Mucosa of rectum (tissue), 2 donors: ENCODE measurements around the gene HIF3A.
"Not testable (repeated sequence)": the region's sequence is repeated elsewhere in the genome, so short reads cannot be mapped to it uniquely, and the experiment has no call there.

Experiments used
- H3K27ac ChIP-seq, 2 donors: one replicate each; pipeline ENCODE4 v1.7.0; 2013; ENCODE audit warnings: inconsistent platforms in 2 of 2, low read depth in 2 of 2, low read length in 2 of 2
- H3K27me3 ChIP-seq, 2 donors: one replicate each; pipeline ENCODE4 v1.7.0; 2013; ENCODE audit warnings: low read length in 2 of 2; ENCODE audit not compliant: control insufficient read depth in 2 of 2, insufficient read depth in 2 of 2
- H3K36me3 ChIP-seq, 2 donors: one replicate each; pipeline ENCODE4 v1.7.0; 2013; ENCODE audit warnings: low read length in 2 of 2; ENCODE audit not compliant: control insufficient read depth in 2 of 2, insufficient read depth in 2 of 2
- H3K4me1 ChIP-seq, 2 donors: one replicate each; pipeline ENCODE4 v1.7.0; 2013; ENCODE audit warnings: low read length in 2 of 2, mild to moderate bottlenecking in 1 of 2; ENCODE audit not compliant: control insufficient read depth in 2 of 2, insufficient read depth in 2 of 2
- H3K4me3 ChIP-seq, 2 donors: one replicate each; pipeline ENCODE4 v1.7.0; 2013; ENCODE audit warnings: low read length in 2 of 2
- H3K9ac ChIP-seq, 2 donors: one replicate each; pipeline ENCODE4 v1.7.0; 2013; ENCODE audit warnings: low read length in 2 of 2, low read depth in 1 of 2, mild to moderate bottlenecking in 1 of 2
- H3K9me3 ChIP-seq, 2 donors: one replicate each; pipeline ENCODE4 v1.7.0; 2013; ENCODE audit warnings: low read length in 2 of 2; ENCODE audit not compliant: control insufficient read depth in 2 of 2
- donor health status: healthy.
- donor health status: Normal muscosa, but diverticular disease.

The HIF3A gene

DNA sequence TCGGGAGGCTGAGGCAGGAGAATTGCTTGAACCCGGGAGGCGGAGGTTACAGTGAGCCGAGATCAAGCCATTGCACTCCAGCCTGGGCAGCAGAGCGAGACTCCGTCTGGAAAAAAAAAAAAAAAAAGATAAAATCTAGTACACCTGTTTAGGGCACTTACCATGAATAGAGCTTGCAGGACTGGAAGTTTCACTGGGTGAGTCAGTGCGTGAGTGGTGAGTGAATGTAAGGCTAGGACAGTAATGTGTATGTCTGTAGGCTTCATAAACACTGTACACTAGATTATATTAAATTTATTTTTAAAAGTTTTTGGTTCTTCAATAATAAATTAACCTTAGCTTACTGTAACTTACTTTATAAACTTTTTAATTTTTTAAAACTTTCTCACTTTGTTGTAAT, 73.0 kb downstream of the HIF3A start:
- Histone ChIP-seq H3K4me3 (no peak overlapping the region), H3K9me3 (no peaks in the 10 kb centered on the region), H3K27me3 (no peaks in the 10 kb centered on the region), H3K36me3 (peaks cover 2 to 19% of the 10 kb centered on the region in 2 donors), H3K9ac (no peak overlapping the region), H3K27ac (no peak overlapping the region), H3K4me1 (peaks cover 18 to 20% of the 10 kb centered on the region in 2 donors)

DNA sequence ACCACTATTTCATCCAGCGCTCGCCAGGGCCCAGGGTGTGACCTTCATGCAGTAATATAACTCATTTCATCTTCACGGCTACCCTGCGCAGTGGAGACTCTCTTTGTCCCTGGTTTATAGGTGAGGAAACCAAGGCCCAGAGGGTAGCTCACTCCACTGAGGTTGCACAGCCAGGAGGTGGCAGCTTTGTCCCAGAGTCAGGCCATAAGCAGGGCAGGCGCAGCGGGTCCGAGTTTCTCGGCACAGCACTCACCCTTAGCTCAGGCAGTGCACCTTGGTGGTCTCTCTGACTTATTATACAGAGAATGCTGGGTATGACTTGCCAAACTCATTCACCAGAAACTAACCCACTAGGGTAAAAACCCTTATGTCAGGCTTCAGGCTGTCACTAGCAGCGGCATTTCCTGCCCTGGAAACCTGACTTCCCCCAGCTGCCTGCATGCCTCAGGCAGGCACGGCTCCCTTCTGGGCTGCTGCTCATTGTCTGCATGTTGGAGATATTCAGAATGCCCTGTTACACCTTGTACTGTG, 74.6 kb downstream of the HIF3A start:
- Histone ChIP-seq H3K27me3 (no peaks in the 10 kb centered on the region), H3K4me3 (no peak overlapping the region), H3K9me3 (no peaks in the 10 kb centered on the region), H3K27ac (no peak overlapping the region), H3K4me1 (peaks cover 18 to 20% of the 10 kb centered on the region in 2 donors), H3K9ac (no peak overlapping the region), H3K36me3 (peaks cover 9 to 29% of the 10 kb centered on the region in 2 donors)

DNA sequence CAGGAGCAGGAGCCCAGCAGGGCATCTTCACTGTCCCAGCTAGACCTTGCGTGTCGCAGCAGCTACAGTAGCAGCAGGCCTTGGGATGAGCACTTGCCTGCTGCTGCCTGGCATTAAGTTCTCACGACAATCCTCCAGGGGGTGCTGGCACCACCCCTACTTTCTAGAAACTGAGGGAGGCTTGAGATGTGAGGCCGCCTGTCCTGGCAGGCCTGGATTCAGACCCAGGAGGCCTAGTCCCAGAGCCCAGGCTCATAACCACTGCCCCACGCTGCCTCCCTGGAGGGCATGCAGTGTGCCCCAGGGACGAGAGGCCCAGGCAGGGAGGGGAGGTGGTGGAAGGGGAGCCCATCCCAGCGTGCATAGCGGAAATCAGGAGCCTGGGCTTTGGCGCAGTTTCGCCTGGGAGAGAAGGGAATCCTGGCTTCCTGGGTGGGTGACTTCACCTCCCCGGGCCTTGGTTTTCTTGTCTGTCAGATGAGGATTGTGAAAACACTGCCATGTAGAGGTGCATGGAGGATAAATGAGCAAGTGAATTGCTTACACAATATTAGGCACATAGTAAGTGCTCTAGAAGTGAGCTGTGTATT, 76.2 kb downstream of the HIF3A start:
- Histone ChIP-seq H3K36me3 (peaks cover 24 to 31% of the 10 kb centered on the region in 2 donors), H3K27ac (peak overlapping the region; percentile 6 to 23), H3K9me3 (no peaks in the 10 kb centered on the region), H3K27me3 (no peaks in the 10 kb centered on the region), H3K4me1 (peaks cover 18% of the 10 kb centered on the region in 2 donors), H3K4me3 (no peak overlapping the region), H3K9ac (no peak overlapping the region)

DNA sequence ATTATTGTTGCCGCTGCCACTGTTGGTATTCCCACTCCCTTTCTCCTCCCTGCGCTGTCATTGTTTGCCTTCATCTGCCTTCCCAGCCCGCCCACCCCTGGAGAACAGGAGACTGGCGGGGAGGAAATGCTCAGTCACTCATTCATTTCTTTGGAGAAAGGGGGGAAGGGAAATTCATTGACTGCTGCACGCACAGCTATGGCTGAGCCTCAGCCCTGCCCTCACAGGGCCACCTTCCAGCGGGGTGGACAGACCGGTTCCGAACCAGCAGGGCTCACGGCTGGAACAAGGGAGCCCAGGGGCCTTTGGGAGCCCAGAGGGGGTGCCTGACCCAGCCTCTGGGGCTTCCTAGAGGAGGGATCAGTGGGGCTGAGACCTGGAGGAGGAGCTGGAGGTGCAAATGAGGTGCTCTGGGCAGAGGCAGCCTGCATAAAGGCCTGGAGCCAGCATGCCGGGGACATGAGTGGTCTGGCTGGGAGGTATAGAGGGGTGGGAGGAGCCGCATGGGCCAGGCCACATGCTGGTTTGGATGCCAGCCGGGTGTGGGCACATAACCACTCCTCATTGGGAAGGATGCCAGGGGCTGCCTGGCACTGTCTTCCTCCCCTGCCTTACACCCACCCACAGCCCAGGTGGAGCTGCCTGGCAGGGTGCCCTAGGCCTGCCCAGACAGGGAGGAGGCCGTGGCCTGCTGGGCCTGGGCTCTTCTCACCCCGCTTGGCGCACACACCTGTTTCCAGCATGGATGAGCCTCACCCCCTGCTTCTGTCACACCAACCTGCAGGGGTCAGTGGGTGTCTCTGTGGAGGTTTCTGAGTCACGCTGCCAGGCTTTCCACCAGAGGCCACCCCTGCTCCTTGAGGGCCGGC, 76.9 kb downstream of the HIF3A start:
- Histone ChIP-seq H3K27me3 (no peaks in the 10 kb centered on the region), H3K4me3 (no peak overlapping the region), H3K9me3 (no peaks in the 10 kb centered on the region), H3K9ac (peak overlapping the region in 1 of 2 donors; percentile 37), H3K4me1 (peaks cover 18% of the 10 kb centered on the region in 2 donors), H3K36me3 (peaks cover 24 to 31% of the 10 kb centered on the region in 2 donors), H3K27ac (peak overlapping the region; percentile 61 to 82)

DNA sequence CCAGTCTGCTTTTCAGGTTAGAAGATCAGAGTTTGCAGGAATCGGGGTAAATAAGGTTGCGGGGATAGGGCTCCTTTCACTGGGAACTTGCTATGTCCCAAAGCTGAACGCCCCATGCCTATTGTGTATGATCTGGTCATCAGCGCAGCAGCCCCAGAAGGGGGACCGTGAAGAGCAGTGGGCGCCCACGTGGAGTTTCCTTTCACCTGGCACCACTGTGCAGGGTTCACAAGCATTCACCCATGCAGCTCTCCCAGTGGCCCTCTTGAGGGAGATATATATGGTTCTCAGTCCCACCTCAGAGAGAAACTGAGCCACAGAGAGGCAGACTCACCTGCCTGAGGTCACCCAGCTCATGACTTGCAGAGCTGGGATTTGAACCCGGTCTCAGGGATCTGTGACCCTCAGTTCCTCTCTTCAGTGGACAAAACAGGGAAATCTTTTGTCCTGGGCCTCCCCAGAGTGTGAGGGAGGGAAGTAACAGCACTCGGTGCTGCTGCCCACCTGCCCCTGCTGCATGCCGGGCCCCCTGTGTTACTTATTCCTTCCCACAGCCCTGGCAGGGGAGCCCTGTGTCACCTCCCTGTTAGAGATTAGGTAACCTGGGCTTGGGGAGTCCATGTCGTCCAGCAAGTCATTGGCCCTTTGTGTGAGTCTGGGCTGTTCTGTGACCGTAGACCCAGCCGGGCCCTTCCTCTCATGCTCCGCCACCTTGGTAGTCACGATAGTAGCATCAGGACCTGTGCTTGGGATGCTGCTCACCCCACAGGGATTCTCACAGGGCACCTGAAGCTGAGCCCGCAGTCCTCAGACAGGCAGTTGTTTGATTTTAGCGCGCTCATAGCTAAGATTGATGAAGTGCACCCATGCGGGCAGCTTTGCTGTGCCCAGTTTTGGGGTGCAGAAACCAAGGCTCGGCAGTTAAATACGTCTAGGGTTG, 78.0 kb downstream of the HIF3A start:
- Histone ChIP-seq H3K36me3 (peaks cover 24 to 27% of the 10 kb centered on the region in 2 donors), H3K9ac (no peak overlapping the region), H3K4me1 (peaks cover 18% of the 10 kb centered on the region in 2 donors), H3K4me3 (no peak overlapping the region), H3K27me3 (no peaks in the 10 kb centered on the region), H3K9me3 (no peaks in the 10 kb centered on the region), H3K27ac (no peak overlapping the region)

DNA sequence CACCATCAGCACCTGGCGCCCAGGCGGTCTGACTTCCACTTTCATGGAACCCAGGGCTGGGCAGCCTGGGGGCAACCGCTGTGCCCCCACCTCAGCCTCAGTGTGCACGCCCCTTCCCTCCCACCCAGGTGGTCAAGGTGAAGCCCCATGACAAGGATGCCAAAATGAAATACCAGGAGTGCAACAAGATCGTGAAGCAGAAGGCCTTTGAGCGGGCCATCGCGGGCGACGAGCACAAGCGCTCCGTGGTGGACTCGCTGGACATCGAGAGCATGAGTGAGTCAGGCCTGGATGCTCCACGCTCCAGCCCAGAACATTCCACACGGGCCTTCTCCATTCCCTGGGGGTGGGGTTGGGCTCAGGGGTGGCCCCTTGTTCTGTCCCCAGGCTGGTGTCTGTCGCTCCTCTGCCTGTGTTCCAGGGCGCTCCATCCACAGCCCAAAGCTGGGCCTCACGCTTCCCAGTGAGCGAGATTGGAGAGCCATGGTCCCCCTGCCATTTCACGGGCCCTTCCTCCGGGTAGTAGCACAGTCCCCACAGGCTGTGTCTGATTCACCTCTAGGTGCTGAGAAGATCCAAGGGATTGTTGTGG, 78.7 kb downstream of the HIF3A start:
- peaks cover 18% of the 10 kb centered on the region in 2 donors for H3K4me1 ChIP-seq
- H3K36me3 ChIP-seq: peaks cover 28 to 34% of the 10 kb centered on the region in 2 donors
- H3K4me3 ChIP-seq, H3K27ac ChIP-seq, H3K9me3 ChIP-seq, H3K27me3 ChIP-seq, H3K9ac ChIP-seq: not testable (repeated sequence)

DNA sequence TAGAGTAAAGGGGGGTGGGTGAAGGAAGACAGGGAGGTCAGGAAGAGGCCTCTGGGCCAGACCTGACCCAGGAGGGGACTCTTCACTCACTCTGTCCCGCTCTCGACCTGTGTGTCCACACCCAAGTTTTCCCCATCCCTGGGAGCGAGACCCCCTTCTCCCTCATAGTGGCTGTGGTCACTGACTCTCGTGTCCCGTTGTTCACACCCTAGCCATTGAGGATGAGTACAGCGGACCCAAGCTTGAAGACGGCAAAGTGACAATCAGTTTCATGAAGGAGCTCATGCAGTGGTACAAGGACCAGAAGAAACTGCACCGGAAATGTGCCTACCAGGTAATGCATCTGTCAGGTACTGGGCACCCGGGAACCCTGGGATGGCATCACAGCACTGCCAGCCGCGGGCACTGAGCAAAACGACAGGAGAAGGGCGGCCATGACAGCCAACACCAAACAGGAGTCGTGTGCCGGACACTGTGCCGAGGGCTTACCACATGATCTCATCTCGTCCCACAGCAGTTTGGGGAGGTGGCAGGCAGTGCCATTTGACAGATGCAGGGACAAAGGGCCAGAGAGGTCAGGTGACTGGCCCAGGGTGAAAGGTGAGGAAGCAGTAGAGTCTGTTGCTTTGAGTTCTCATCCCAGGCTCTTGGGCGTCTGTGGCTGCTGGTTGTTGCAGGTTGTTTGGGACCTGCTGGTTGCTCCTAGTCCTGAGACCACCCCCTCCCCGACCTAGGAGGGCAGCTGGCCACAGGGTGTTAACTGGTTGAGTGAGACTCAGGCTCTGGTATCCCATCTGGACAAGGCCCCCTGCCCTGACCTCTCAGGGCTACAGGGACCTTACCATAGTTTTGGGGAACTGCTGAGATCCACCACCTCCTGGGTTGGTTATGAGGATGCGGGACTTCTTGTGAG, 79.7 kb downstream of the HIF3A start:
- Histone ChIP-seq H3K9ac (no peak overlapping the region), H3K27ac (no peak overlapping the region), H3K4me3 (no peak overlapping the region), H3K27me3 (no peaks in the 10 kb centered on the region), H3K36me3 (peaks cover 35 to 36% of the 10 kb centered on the region in 2 donors), H3K9me3 (no peaks in the 10 kb centered on the region), H3K4me1 (peaks cover 18% of the 10 kb centered on the region in 2 donors)

DNA sequence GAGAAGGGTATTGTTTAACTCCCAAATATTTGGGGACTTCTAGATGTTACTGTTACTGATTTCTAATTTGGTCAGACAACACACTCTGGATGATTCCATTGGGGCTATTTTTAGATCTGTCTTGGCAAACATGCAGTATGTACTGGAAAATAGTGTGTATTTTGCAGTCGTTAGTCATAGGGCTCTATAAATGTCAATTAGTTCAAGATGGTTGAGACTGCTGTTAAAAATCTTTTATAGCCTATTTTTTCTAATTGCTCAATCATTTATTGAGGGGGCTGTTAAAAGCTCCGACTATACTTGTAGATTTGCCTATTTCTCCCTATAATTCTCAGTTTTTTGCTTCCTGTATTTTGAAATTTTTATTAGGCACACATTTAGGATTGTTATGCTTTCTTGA, 81.4 kb downstream of the HIF3A start:
- Histone ChIP-seq H3K4me1 (peaks cover 11 to 13% of the 10 kb centered on the region in 2 donors), H3K27me3 (no peaks in the 10 kb centered on the region), H3K27ac (peak overlapping the region in 1 of 2 donors; percentile 26), H3K9me3 (no peaks in the 10 kb centered on the region), H3K9ac (no peak overlapping the region), H3K36me3 (peaks cover 42 to 47% of the 10 kb centered on the region in 2 donors), H3K4me3 (no peak overlapping the region)

DNA sequence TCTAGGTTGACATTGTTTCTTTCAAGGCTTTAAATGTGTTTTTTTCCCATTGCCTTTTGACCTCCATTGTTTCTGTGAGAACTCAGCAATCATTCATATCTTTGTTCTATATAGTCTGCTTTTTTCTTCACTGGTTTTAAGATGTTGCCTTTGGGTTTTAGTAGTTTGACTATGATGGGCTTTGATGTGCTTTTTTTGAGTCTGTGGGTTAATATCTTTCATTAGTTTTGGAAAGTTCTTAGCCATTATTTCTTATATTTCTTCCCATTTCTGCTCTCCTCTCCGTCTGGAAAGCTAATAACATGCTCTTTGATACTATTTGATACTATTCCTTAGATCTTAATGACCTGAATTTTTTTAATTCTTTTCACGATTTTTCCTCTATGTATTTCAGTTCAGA, 83.8 kb downstream of the HIF3A start:
- Histone ChIP-seq H3K4me3 (no peak overlapping the region), H3K27me3 (no peaks in the 10 kb centered on the region), H3K36me3 (peaks cover 60 to 62% of the 10 kb centered on the region in 2 donors), H3K27ac (no peak overlapping the region), H3K9me3 (no peaks in the 10 kb centered on the region), H3K4me1 (no peaks in the 10 kb centered on the region), H3K9ac (no peak overlapping the region)
